Stomach smooth muscle (tissue), 2 donors: ENCODE results near the gene ZSCAN25.

Experiments used
- H3K27ac ChIP-seq: one replicate; pipeline ENCODE4 v1.7.0; 2013; ENCODE audit warnings: mild to moderate bottlenecking, low read length, inconsistent platforms
- H3K27me3 ChIP-seq, 2 donors: one replicate each; pipeline ENCODE4 v1.7.0; 2013; ENCODE audit warnings: low read length in 2 of 2; ENCODE audit not compliant: insufficient read depth in 2 of 2, control insufficient read depth in 1 of 2
- H3K36me3 ChIP-seq, 2 donors: one replicate each; pipeline ENCODE4 v1.7.0; 2013; ENCODE audit warnings: low read length in 2 of 2; ENCODE audit not compliant: control insufficient read depth in 2 of 2, insufficient read depth in 2 of 2
- H3K4me1 ChIP-seq: one replicate; pipeline ENCODE4 v1.7.0; 2013; ENCODE audit warnings: low read length; ENCODE audit not compliant: control insufficient read depth, insufficient read depth
- H3K4me3 ChIP-seq, 2 donors: one replicate each; pipeline ENCODE4 v1.7.0; 2013; ENCODE audit warnings: low read length in 2 of 2
- H3K9ac ChIP-seq, 2 donors: one replicate each; pipeline ENCODE4 v1.7.0; 2013; ENCODE audit warnings: low read length in 2 of 2, mild to moderate bottlenecking in 1 of 2
- H3K9me3 ChIP-seq, 2 donors: one replicate each; pipeline ENCODE4 v1.7.0; 2013; ENCODE audit warnings: low read length in 2 of 2; ENCODE audit not compliant: control insufficient read depth in 2 of 2
- donor health status: healthy.
- donor health status: Pancreatic carcinoma.

The ZSCAN25 gene

DNA sequence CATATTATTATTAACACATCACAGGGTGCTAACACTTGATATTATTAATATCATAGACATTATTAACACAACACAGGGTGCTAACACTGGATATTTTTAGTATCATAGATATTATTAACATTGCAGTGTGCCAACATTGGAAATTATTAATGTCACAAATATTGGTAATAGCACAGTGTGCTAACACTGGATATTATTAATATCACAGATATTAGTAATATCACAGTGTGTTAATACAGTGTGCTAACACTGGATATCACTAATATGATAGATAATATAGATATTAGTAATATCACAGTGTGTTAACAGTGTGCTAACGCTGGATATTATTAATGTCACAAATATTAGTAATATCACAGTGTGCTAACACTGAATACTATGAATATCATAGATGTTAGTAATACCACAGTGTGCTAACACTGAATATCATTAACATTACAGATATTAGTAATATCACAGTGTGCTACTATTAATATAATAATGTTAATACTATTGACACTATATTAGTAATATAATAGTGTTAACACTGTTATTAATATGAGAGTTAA lies 20.3 kb upstream of the ZSCAN25 start:
- Histone ChIP-seq H3K36me3 (no peaks in the 10 kb centered on the region), H3K27me3 (no peaks in the 10 kb centered on the region), H3K27ac (no peak overlapping the region), H3K9me3 (no peaks in the 10 kb centered on the region), H3K4me1 (no peaks in the 10 kb centered on the region), H3K9ac (no peak overlapping the region), H3K4me3 (no peak overlapping the region)

DNA sequence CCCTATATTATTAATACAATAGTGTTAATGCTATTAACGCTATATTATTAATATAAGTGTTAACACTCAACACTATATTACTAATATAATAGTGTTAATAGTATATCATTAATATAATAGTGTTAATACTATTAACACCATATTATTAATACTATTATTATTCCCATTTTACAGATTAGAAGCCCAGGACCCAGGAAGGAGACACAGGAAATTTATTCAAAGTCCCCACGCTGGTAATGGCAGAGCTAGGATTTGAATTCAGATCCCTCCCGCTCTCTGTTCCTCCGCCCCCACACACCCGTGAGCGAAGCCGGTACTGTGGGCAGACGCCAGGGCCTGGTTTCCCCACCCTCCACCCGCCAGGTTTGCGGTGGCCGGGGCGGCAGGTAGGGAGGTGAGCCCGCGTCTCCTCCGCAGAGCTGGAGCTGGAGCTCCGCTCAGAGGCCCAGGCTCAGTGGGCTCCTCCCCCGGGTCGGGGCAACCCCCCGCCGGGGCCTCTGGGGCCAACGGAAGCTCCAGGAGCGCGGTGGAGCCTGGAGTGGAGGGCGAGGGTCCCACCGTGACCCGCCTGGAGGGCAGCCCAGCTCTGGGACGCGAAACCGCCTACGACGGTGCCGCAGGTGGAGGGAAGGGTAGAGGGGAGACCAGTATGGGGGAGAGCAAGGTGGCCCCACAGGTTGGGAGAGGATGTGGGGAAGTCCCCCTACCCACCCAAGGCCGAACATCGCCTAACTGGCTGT lies 18.8 kb upstream of the ZSCAN25 start, which contains the start of gene TMEM225B:
Gene TMEM225B, plus strand, starts transcription at position 506 of the 740 bp plus-strand sequence. CDS start 6,122 bp downstream, outside the sequence.
- no peak within 1 kb of the TSS for H3K4me3 ChIP-seq
- no peaks in the 10 kb centered on the region for H3K4me1 ChIP-seq
- H3K27ac ChIP-seq, result no peak within 1 kb of the TSS
- H3K9me3 ChIP-seq, result no peaks in the 10 kb centered on the region
- H3K9ac ChIP-seq, result no peak within 1 kb of the TSS
- no peaks in the 10 kb centered on the region for H3K36me3 ChIP-seq
- no peaks in the 10 kb centered on the region for H3K27me3 ChIP-seq

- H3K27me3 ChIP-seq, result no peaks in the 10 kb centered on the region
These were observed 16.9 kb upstream of the ZSCAN25 start for GRCh38 chr7:99599836-99600235.

GRCh38 chr7:99601656-99602310 lies 15.0 kb upstream of the ZSCAN25 start:
- no peak overlapping the region for H3K4me3 ChIP-seq

More at GRCh38 chr7:99599836-99600235, 16.9 kb upstream of the ZSCAN25 start:
- Histone ChIP-seq H3K9me3 (no peaks in the 10 kb centered on the region), H3K4me3 (no peak overlapping the region), H3K27ac (no peak overlapping the region), H3K4me1 (no peaks in the 10 kb centered on the region), H3K36me3 (no peaks in the 10 kb centered on the region), H3K9ac (no peak overlapping the region)

DNA sequence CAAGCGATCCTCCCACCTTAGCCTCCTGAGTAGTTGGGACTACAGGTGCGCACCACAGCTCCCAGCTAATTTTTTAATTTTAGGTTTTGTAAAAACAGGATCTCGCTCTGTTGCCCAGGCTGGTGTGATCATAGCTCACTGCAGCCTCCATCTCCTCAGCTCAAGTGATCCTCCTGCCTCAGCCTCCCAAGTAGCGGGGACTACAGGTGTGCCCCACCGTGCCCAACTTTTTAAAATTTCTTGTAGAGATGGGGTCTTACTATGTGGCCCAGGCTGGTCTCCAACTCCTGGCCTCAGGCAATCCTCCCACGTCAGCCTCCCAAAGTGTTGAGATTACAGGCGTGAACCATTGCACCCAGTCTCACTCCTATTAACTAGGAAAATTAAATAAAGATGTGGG lies 11.2 kb upstream of the ZSCAN25 start:
- H3K36me3 ChIP-seq, result no peaks in the 10 kb centered on the region
- no peaks in the 10 kb centered on the region for H3K27me3 ChIP-seq
- H3K4me1 ChIP-seq, result no peaks in the 10 kb centered on the region
- no peak overlapping the region for H3K4me3 ChIP-seq
- no peaks in the 10 kb centered on the region for H3K9me3 ChIP-seq
- H3K9ac ChIP-seq, result no peak overlapping the region
- H3K27ac ChIP-seq, result no peak overlapping the region

More at GRCh38 chr7:99601656-99602310, 15.0 kb upstream of the ZSCAN25 start:
- H3K9ac ChIP-seq, result no peak overlapping the region
- H3K27ac ChIP-seq, result no peak overlapping the region
- no peaks in the 10 kb centered on the region for H3K4me1 ChIP-seq
- H3K36me3 ChIP-seq, result no peaks in the 10 kb centered on the region
- H3K9me3 ChIP-seq, result no peaks in the 10 kb centered on the region
- H3K27me3 ChIP-seq, result no peaks in the 10 kb centered on the region

- Histone ChIP-seq H3K4me1 (no peaks in the 10 kb centered on the region), H3K36me3 (no peaks in the 10 kb centered on the region), H3K27me3 (no peaks in the 10 kb centered on the region), H3K9me3 (no peaks in the 10 kb centered on the region), H3K9ac (no peak overlapping the region), H3K4me3 (no peak overlapping the region), H3K27ac (no peak overlapping the region)
These were observed 10.2 kb upstream of the ZSCAN25 start for GRCh38 chr7:99606531-99606930.

- no peak overlapping the region for H3K9ac ChIP-seq
- H3K27ac ChIP-seq, result no peak overlapping the region
- H3K36me3 ChIP-seq, result no peaks in the 10 kb centered on the region
- H3K4me3 ChIP-seq, result no peak overlapping the region
- no peaks in the 10 kb centered on the region for H3K9me3 ChIP-seq
- no peaks in the 10 kb centered on the region for H3K4me1 ChIP-seq
- H3K27me3 ChIP-seq, result no peaks in the 10 kb centered on the region
These were observed 9.2 kb upstream of the ZSCAN25 start for GRCh38 chr7:99607548-99607947.

GRCh38 chr7:99614495-99614894 lies 2.3 kb upstream of the ZSCAN25 start:
- no peaks in the 10 kb centered on the region for H3K27me3 ChIP-seq
- peaks cover 4 to 8% of the 10 kb centered on the region in 2 donors for H3K36me3 ChIP-seq
- no peak overlapping the region for H3K4me3 ChIP-seq

GRCh38 chr7:99615989-99616358 lies 772 bp upstream of the ZSCAN25 start:
- H3K36me3 ChIP-seq, result peaks cover 15 to 18% of the 10 kb centered on the region in 2 donors
- peak overlapping the region; percentile 96 to 99 for H3K4me3 ChIP-seq
- peak overlapping the region; percentile 78 for H3K27ac ChIP-seq
- H3K27me3 ChIP-seq, result no peaks in the 10 kb centered on the region
- H3K4me1 ChIP-seq, result peaks cover 8% of the 10 kb centered on the region
- peak overlapping the region; percentile 92 to 93 for H3K9ac ChIP-seq
- no peaks in the 10 kb centered on the region for H3K9me3 ChIP-seq

More at GRCh38 chr7:99614495-99614894, 2.3 kb upstream of the ZSCAN25 start:
- peaks cover 8% of the 10 kb centered on the region for H3K4me1 ChIP-seq
- no peaks in the 10 kb centered on the region for H3K9me3 ChIP-seq
- no peak overlapping the region for H3K27ac ChIP-seq
- H3K9ac ChIP-seq, result no peak overlapping the region

DNA sequence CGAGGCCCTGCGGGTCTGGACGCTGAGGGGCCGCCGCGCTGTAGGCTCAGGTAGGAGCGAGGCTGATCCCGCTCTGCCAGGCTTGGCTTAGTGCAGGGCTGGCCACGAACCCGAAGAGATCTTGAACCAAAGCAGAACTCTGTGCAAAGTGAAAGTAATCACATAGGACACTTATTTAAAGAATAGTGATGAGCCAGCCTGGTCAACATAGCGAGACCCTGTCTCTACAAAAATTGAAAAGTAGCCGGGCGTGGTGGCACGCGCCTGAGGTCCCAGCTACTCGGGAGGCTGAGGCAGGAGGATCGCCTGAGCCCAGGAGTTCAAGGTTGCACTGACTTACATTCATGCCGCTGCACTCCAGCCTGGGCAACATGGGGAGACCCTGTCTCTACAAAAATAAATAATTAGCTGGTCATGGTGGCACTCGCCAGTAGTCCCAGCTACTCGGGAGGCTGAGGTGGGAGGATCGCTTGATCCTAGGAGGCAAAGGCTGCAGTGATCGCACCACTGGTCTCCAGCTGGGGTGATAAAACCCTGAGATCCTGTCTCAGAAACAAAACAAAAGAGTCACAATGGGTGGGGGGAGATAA lies 541 bp downstream of the ZSCAN25 start:
- Histone ChIP-seq H3K4me1 (peaks cover 8% of the 10 kb centered on the region), H3K9me3 (no peaks in the 10 kb centered on the region), H3K27ac (peak overlapping the region; percentile 78), H3K27me3 (no peaks in the 10 kb centered on the region), H3K4me3 (peak overlapping the region; percentile 96 to 99), H3K36me3 (peaks cover 24 to 28% of the 10 kb centered on the region in 2 donors), H3K9ac (peak overlapping the region; percentile 92 to 93)
